Measurements from ENCODE around the gene ATRNL1. TPM values are rescaled to one million over a fixed set of nuclear protein-coding genes. Genes with fewer than 3 reads are reported as not detected.

The ATRNL1 gene
- total RNA-seq, 1 experiment from 2014 or later: not detected

DNA sequence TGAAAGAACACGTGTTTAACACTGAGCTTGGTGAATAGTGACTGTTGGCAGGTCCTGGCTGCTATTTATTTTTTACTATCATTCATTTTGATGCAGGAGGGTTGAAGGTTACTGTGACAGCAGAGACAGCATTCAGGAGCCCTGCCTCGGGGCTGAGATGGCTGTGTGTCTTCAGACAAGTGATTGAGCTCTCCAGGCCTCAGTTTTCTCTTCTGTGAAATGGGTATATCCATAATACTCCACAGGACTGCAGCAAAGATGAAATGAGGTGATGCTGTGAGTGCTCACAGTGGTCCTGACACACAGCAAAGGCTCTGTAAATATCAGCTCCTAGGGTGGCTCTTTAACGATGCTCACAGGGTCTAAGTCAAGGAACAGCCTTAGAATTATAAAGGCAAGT is 884.7 kb downstream of the ATRNL1 start:
- TF ChIP-seq, protein P1, sequence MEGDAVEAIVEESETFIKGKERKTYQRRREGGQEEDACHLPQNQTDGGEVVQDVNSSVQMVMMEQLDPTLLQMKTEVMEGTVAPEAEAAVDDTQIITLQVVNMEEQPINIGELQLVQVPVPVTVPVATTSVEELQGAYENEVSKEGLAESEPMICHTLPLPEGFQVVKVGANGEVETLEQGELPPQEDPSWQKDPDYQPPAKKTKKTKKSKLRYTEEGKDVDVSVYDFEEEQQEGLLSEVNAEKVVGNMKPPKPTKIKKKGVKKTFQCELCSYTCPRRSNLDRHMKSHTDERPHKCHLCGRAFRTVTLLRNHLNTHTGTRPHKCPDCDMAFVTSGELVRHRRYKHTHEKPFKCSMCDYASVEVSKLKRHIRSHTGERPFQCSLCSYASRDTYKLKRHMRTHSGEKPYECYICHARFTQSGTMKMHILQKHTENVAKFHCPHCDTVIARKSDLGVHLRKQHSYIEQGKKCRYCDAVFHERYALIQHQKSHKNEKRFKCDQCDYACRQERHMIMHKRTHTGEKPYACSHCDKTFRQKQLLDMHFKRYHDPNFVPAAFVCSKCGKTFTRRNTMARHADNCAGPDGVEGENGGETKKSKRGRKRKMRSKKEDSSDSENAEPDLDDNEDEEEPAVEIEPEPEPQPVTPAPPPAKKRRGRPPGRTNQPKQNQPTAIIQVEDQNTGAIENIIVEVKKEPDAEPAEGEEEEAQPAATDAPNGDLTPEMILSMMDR (conservative IDR thresholded peaks at IDR 0.05; ENCODE audit: low read depth, low read length): no peak
- no peak for TF ChIP-seq EZH2 (IDR thresholded peaks at IDR 0.05; ENCODE audit: low read length, unreplicated experiment)
- no peak for TF ChIP-seq EZH2phosphoT487 (IDR thresholded peaks at IDR 0.05; ENCODE audit: borderline replicate concordance, low read length)
- ChIA-PET POLR2A (ENCODE audit: unreplicated experiment) (no interaction called here), CTCF (no interaction called here)
- no peaks in the 10 kb centered on the region for H3K9me2 ChIP-seq (replicated peaks; ENCODE audit: low read length)
- DNase-seq: no peak
- no peaks in the 10 kb centered on the region for H3K9me3 ChIP-seq (ENCODE audit: low read length)
- no peaks in the 10 kb centered on the region for H3K79me2 ChIP-seq (ENCODE audit: low read length)
- H3K27me3 ChIP-seq (ENCODE audit: low read length): no peaks in the 10 kb centered on the region
- no peak overlapping the region for H2AFZ ChIP-seq (ENCODE audit: low read length)
- H4K20me1 ChIP-seq (ENCODE audit: low read length): no peaks in the 10 kb centered on the region
- H3K4me1 ChIP-seq (ENCODE audit: insufficient read depth, low read length): no peaks in the 10 kb centered on the region
- BruUV-seq (replicated peaks): no TSS peak
- no peaks in the 10 kb centered on the region for H3K36me3 ChIP-seq (ENCODE audit: low read depth, low read length)
- intact Hi-C loops (cut with micrococcal nuclease): no loop called here
- ATAC-seq: no peak
- no peak overlapping the region for H3K9ac ChIP-seq (ENCODE audit: low read length)
- no peaks in the 10 kb centered on the region for H3F3A ChIP-seq (ENCODE audit: low read length, unreplicated experiment)
- no peak overlapping the region for H3K4me3 ChIP-seq (ENCODE audit: low read length)
- no peak overlapping the region for H3K27ac ChIP-seq (ENCODE audit: low read length)
- no peak overlapping the region for H3K4me2 ChIP-seq (ENCODE audit: low read length)

DNA sequence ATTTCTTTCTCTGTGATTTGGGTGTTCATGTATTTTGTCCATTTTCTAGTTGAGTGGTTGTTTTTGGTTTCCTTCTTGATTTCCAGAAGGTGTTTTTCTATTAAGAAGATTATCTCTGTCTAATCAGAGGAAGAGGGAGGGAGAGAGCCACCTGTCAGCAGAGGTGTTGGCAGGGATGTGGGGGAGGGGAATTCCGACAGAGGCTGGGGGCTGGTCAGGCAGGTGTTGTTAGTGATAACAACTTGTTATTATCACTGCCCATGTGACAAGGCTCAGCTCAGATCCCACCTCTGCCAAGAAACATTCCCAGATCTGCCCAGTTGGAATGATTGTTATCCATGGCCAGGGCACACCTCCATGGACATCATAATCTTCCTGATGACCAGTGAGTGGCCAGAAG is 886.4 kb downstream of the ATRNL1 start:
- no peak for ATAC-seq
- intact Hi-C loops (cut with micrococcal nuclease): no loop called here
- DNase-seq: no peak
- no peaks in the 10 kb centered on the region for H3K4me1 ChIP-seq (ENCODE audit: insufficient read depth, low read length)
- no peak overlapping the region for H3K4me3 ChIP-seq (ENCODE audit: low read length)
- ChIA-PET POLR2A (ENCODE audit: unreplicated experiment) (no interaction called here), CTCF (no interaction called here)
- no peak overlapping the region for H3K4me2 ChIP-seq (ENCODE audit: low read length)
- no peaks in the 10 kb centered on the region for H3K79me2 ChIP-seq (ENCODE audit: low read length)
- H3K27me3 ChIP-seq (ENCODE audit: low read length): no peaks in the 10 kb centered on the region
- H3K36me3 ChIP-seq (ENCODE audit: low read depth, low read length): no peaks in the 10 kb centered on the region
- no peak overlapping the region for H3K27ac ChIP-seq (ENCODE audit: low read length)
- no peaks in the 10 kb centered on the region for H3K9me2 ChIP-seq (replicated peaks; ENCODE audit: low read length)
- H3F3A ChIP-seq (ENCODE audit: low read length, unreplicated experiment): no peaks in the 10 kb centered on the region
- no peak overlapping the region for H3K9ac ChIP-seq (ENCODE audit: low read length)
- no peak overlapping the region for H2AFZ ChIP-seq (ENCODE audit: low read length)
- TF ChIP-seq, protein P1 (conservative IDR thresholded peaks at IDR 0.05; ENCODE audit: low read depth, low read length): no peak
- TF ChIP-seq EZH2phosphoT487 (IDR thresholded peaks at IDR 0.05; ENCODE audit: borderline replicate concordance, low read length) (no peak), EZH2 (IDR thresholded peaks at IDR 0.05; ENCODE audit: low read length, unreplicated experiment) (no peak)
- no TSS peak for BruUV-seq (replicated peaks)
- H3K9me3 ChIP-seq (ENCODE audit: low read length): no peaks in the 10 kb centered on the region
- H4K20me1 ChIP-seq (ENCODE audit: low read length): no peaks in the 10 kb centered on the region

- BruUV-seq (replicated peaks): no TSS peak
- Histone ChIP-seq H3K4me1 (ENCODE audit: insufficient read depth, low read length) (no peaks in the 10 kb centered on the region), H3K27ac (ENCODE audit: low read length) (no peak overlapping the region), H2AFZ (ENCODE audit: low read length) (no peak overlapping the region), H3K79me2 (ENCODE audit: low read length) (no peaks in the 10 kb centered on the region), H4K20me1 (ENCODE audit: low read length) (no peaks in the 10 kb centered on the region), H3K4me3 (ENCODE audit: low read length) (no peak overlapping the region), H3F3A (ENCODE audit: low read length, unreplicated experiment) (no peaks in the 10 kb centered on the region), H3K9me3 (ENCODE audit: low read length) (no peaks in the 10 kb centered on the region), H3K4me2 (ENCODE audit: low read length) (no peak overlapping the region), H3K9me2 (replicated peaks; ENCODE audit: low read length) (no peaks in the 10 kb centered on the region), H3K36me3 (ENCODE audit: low read depth, low read length) (no peaks in the 10 kb centered on the region), H3K9ac (ENCODE audit: low read length) (no peak overlapping the region), H3K27me3 (ENCODE audit: low read length) (no peaks in the 10 kb centered on the region)
- intact Hi-C loops (cut with micrococcal nuclease): no loop called here
- ChIA-PET CTCF (no interaction called here), POLR2A (ENCODE audit: unreplicated experiment) (no interaction called here)
- DNase-seq (no peak), ATAC-seq (no peak)
- no peak for TF ChIP-seq EZH2 (IDR thresholded peaks at IDR 0.05; ENCODE audit: low read length, unreplicated experiment)
- TF ChIP-seq, protein P1 (conservative IDR thresholded peaks at IDR 0.05; ENCODE audit: low read depth, low read length): no peak
- no peak for TF ChIP-seq EZH2phosphoT487 (IDR thresholded peaks at IDR 0.05; ENCODE audit: borderline replicate concordance, low read length)
Observed at GRCh38 chr10:115980470-115980869, 887.3 kb downstream of the ATRNL1 start.
